AG09309 (cell line): ENCODE results near the gene LRP1B.
"Not testable (repeated sequence)": the region's sequence is repeated elsewhere in the genome, so short reads cannot be mapped to it uniquely, and the experiment has no call there.

Experiments used
- DNase-seq: peaks from one replicate; pipeline ENCODE4 v3.0.0-alpha.2; 2010; ENCODE audit warnings: low read depth
- H3K4me3 ChIP-seq: 2 replicates; pipeline ENCODE4 v1.5.1; 2011; ENCODE audit warnings: mild to moderate bottlenecking, low read depth, low read length, moderate library complexity; ENCODE audit not compliant: control insufficient read depth
- TF ChIP-seq, protein P1 (sequence below): IDR thresholded peaks from 2 replicates; pipeline ENCODE4 v1.5.1; 2011; ENCODE audit warnings: mild to moderate bottlenecking, low read depth, low read length, inconsistent platforms; ENCODE audit not compliant: insufficient read depth, control insufficient read depth; ENCODE audit errors: missing control alignments

Gene LRP1B

DNA sequence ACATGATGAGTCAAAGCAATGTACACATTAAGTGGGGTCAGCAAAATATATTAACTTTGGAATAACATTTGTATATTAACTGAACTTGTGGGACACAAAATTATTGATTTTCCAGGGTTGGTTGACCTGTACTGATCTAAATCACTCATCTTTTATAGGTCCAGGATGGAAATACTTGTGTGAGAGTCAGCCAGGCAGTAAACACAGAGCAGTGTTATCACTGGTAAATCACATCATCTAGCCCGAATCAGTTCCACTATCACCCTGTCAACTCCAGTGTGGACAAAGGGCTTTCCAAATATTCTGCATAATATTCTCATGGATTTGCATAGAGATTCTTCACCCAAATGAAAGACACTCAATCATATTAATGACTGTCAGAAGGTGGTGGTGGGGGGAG, 295.7 kb downstream of the LRP1B start:
- DNase-seq = no peak
- TF ChIP-seq, protein P1, sequence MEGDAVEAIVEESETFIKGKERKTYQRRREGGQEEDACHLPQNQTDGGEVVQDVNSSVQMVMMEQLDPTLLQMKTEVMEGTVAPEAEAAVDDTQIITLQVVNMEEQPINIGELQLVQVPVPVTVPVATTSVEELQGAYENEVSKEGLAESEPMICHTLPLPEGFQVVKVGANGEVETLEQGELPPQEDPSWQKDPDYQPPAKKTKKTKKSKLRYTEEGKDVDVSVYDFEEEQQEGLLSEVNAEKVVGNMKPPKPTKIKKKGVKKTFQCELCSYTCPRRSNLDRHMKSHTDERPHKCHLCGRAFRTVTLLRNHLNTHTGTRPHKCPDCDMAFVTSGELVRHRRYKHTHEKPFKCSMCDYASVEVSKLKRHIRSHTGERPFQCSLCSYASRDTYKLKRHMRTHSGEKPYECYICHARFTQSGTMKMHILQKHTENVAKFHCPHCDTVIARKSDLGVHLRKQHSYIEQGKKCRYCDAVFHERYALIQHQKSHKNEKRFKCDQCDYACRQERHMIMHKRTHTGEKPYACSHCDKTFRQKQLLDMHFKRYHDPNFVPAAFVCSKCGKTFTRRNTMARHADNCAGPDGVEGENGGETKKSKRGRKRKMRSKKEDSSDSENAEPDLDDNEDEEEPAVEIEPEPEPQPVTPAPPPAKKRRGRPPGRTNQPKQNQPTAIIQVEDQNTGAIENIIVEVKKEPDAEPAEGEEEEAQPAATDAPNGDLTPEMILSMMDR = no peak
- H3K4me3 ChIP-seq = no peak overlapping the region

DNA sequence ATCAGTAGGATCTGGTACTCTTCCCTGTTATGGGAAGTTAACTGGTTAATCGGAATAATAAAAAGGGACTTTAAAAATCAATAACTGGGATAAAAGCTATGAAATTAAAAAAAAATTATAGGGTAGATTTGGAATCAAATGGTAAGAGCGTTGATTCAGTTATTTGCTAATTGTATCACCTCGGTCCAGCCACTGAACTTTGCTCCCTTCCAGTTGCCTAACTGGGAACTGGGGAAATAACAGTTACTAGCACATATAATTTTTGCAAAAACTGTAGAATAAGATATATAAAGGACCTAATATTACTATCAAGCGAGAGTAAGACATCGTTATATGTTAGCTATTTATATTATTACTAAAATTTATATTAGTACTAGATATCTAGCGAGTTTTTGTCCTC, 302.1 kb downstream of the LRP1B start:
- TF ChIP-seq, protein P1 = no peak
- no peak for DNase-seq
- no peak overlapping the region for H3K4me3 ChIP-seq

DNA sequence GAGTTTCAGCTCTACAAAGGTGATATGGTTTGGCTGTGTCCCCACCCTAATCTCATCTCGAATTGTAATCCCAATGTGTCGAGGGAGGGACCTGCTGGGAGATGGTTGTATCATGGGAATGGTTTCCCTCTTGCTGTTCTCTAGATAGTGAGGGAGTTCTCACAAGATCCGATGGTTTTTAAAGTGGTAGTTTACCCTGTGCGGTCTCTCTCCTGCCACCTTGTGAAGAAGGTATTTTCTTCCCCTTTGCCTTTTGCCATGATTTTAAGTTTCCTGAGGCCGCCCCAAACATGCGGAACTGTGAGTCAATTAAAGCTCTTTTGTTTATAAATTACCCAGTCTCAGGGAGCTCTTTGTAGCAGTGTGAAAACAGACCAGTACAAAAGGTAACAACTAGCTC, 306.0 kb downstream of the LRP1B start:
- TF ChIP-seq, protein P1 = no peak
- no peak overlapping the region for H3K4me3 ChIP-seq
- no peak for DNase-seq

DNA sequence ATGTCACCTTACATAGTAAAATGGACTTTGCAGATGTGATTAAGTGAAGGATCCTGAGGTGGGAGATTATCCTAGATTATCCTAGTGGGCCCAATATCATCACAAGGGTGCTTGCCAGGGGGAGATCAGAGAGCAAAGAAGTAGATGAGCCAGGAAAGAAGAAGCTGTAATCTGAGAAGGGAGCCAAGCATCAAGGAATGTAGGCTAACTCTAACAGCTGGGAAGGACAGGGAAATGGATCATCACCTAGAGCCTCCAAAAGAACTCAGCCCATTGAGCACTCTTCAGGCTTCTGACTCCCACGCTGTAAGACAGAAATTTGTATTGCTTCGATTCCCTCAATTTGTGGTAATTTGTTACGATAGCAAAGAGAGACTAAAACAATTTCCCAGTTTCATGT, 309.9 kb downstream of the LRP1B start:
- TF ChIP-seq, protein P1 = no peak
- DNase-seq = no peak
- H3K4me3 ChIP-seq = no peak overlapping the region

DNA sequence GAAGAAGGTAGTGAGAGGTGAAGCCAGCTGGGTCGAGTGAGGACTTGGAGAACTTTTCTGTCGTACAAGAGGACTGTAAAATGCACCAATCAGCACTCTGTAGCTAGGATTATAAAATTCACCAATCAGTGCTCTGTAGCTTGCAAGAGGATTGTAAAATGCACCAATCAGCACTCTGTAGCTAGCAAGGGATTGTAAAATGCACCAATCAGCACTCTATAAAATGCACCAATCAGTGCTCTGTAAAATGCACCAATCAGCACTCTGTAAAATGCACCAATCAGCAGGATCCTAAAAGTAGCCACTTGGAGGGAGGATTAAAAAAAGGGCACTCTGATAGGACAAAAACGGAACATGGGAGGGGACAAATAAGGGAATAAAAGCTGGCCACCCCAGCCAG, 315.5 kb downstream of the LRP1B start:
- DNase-seq, H3K4me3 ChIP-seq: not testable (repeated sequence)

DNA sequence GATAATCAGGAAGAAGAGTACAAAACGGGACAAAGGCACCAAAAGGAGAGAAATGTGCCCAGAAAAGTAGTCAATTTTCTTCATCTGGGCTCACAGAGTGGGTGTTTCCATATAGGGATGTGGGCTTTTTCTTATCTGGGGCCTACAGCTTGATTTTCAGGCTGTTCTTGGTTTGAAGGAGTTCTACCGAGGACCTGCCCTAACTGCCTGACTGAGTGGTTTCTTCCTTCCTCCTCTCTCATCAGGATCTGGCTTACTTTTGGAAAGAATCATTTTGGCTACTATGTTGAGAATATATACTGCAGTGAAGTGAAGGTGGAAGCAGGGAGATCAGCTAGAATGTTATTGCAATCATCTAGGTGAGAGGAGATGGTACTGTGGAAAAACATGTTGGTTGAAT, 316.7 kb downstream of the LRP1B start:
- H3K4me3 ChIP-seq = no peak overlapping the region
- TF ChIP-seq, protein P1 = no peak
- no peak for DNase-seq

DNA sequence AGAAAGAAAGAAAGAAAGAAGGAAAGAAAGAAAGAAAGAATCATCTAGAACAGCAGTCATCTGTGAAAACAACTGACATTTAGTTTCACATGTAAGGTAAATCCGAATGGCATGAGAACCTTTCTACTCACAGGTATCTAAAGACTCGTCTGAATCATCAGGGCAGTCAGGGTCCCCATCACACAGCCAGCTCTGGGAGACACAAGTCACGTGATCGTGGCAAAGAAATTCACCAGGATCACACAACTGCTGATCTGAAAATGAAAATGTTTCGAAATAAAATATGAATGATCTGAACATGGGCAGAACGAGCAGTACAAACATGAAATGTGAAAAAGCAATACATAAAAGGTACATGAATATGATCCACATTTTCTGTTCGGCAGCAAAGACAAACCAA, 320.7 kb downstream of the LRP1B start:
- H3K4me3 ChIP-seq = no peak overlapping the region
- TF ChIP-seq, protein P1 = no peak
- DNase-seq = no peak
